Erythroblast (primary cell): ENCODE results near the gene DHX38.

Experiments
- GATA1 ChIP-seq: IDR thresholded peaks from 2 replicates; pipeline ENCODE4 v1.6.1; 2011; ENCODE audit warnings: low read depth, mild to moderate bottlenecking, control low read depth, low read length, moderate library complexity
- POLR2A ChIP-seq: IDR thresholded peaks from 2 replicates; pipeline ENCODE4 v1.6.1; 2011; ENCODE audit warnings: mild to moderate bottlenecking, low read length

DNA sequence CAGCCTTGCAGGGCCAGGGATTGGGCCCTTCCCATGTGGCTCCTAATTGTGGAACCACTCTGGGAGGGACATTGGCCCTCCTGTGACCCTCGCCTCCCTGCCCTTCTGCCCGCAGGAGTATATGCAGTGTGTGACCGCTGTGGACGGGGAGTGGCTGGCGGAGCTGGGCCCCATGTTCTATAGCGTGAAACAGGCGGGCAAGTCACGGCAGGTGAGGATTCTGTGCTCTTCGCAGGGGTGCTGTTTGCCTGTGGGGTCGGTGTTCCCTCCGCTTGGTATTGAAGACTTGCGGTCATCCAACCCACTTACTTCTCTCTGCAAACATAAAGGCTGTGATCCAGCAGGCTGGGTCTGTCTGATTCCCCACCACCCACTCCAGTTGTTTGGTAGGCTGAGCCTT lies 15.7 kb downstream of the DHX38 start:
- TF ChIP-seq POLR2A (no peak), GATA1 (no peak)
